OCI-LY1 (cell line): ENCODE results near the gene TRAPPC2L.

Source experiments
- H2AFZ ChIP-seq: fragments of 200-600 bp; sonication (generic), shearing (Covaris generic); 2 replicates; pipeline ENCODE4 v1.6.0; 2014; ENCODE audit warnings: antibody characterized with exemption, mild to moderate bottlenecking, low read length
- H3F3A ChIP-seq: fragments of 200-600 bp; sonication (generic), shearing (Covaris generic); 2 replicates; pipeline ENCODE4 v1.6.0; 2014; ENCODE audit warnings: mild to moderate bottlenecking, antibody characterized with exemption, low read length, moderate library complexity; ENCODE audit not compliant: insufficient read depth
- H3K27ac ChIP-seq: fragments of 200-600 bp; sonication (generic); 2 replicates; pipeline ENCODE4 v1.5.1; 2014; ENCODE audit warnings: low read length, mixed run types, mild to moderate bottlenecking, low read depth; ENCODE audit not compliant: poor library complexity, severe bottlenecking
- H3K27me3 ChIP-seq: fragments of 200-600 bp; sonication (generic); 2 replicates; pipeline ENCODE4 v1.6.0; 2014; ENCODE audit warnings: antibody characterized with exemption, mild to moderate bottlenecking, low read length, moderate library complexity; ENCODE audit not compliant: insufficient read depth
- H3K36me3 ChIP-seq: fragments of 200-600 bp; sonication (generic); 2 replicates; pipeline ENCODE4 v1.6.1; 2014; ENCODE audit warnings: mild to moderate bottlenecking, antibody characterized with exemption, low read length, moderate library complexity, mixed read lengths; ENCODE audit not compliant: insufficient read depth
- H3K4me1 ChIP-seq: fragments of 200-600 bp; sonication (generic); 2 replicates; pipeline ENCODE4 v1.5.1; 2014; ENCODE audit warnings: mild to moderate bottlenecking, low read length, moderate library complexity; ENCODE audit not compliant: insufficient read depth, severe bottlenecking
- H3K4me2 ChIP-seq: fragments of 200-600 bp; sonication (generic), shearing (Covaris generic); 2 replicates; pipeline ENCODE4 v1.6.1; 2014; ENCODE audit warnings: low read length
- H3K4me3 ChIP-seq: fragments of 200-600 bp; sonication (generic); 2 replicates; pipeline ENCODE4 v1.5.1; 2014; ENCODE audit warnings: low read length, low read depth, mild to moderate bottlenecking, mixed read lengths; ENCODE audit not compliant: poor library complexity, severe bottlenecking
- H3K79me2 ChIP-seq: fragments of 200-600 bp; shearing (Covaris generic); 2 replicates; pipeline ENCODE4 v1.6.1; 2016; ENCODE audit warnings: mixed run types, low read length, mixed read lengths; ENCODE audit not compliant: insufficient read depth
- H3K9ac ChIP-seq: fragments of 200-600 bp; sonication (generic), shearing (Covaris generic); 2 replicates; pipeline ENCODE4 v1.6.1; 2014; ENCODE audit warnings: mild to moderate bottlenecking, low read length, mixed read lengths
- H3K9me2 ChIP-seq: fragments of 200-600 bp; sonication (generic), shearing (Covaris generic); 2 replicates; pipeline ENCODE4 v1.6.1; 2014; ENCODE audit warnings: low read depth, mild to moderate bottlenecking, low read length, mixed read lengths
- H3K9me3 ChIP-seq: fragments of 200-600 bp; shearing (Covaris generic); 2 replicates; pipeline ENCODE4 v1.6.1; 2014; ENCODE audit warnings: low read length, mixed read lengths
- H4K20me1 ChIP-seq: fragments of 200-600 bp; sonication (generic), shearing (Covaris generic); 2 replicates; pipeline ENCODE4 v1.6.0; 2016; ENCODE audit warnings: mild to moderate bottlenecking, low read length; ENCODE audit not compliant: insufficient read depth
- EZH2 ChIP-seq: fragments of 200-600 bp; sonication (generic), shearing (Covaris generic); IDR thresholded peaks from 2 replicates; pipeline ENCODE4 v1.8.0; 2017; ENCODE audit warnings: borderline replicate concordance, mixed run types, mild to moderate bottlenecking, antibody characterized with exemption, low read length, moderate library complexity, mixed read lengths
- TF ChIP-seq, protein P1 (sequence below): fragments of 200-600 bp; sonication (generic), shearing (Covaris generic); IDR thresholded peaks from 2 replicates; pipeline ENCODE4 v1.5.1; 2017; ENCODE audit warnings: mild to moderate bottlenecking, antibody characterized with exemption, low read length, moderate library complexity, mixed read lengths

The TRAPPC2L gene

DNA sequence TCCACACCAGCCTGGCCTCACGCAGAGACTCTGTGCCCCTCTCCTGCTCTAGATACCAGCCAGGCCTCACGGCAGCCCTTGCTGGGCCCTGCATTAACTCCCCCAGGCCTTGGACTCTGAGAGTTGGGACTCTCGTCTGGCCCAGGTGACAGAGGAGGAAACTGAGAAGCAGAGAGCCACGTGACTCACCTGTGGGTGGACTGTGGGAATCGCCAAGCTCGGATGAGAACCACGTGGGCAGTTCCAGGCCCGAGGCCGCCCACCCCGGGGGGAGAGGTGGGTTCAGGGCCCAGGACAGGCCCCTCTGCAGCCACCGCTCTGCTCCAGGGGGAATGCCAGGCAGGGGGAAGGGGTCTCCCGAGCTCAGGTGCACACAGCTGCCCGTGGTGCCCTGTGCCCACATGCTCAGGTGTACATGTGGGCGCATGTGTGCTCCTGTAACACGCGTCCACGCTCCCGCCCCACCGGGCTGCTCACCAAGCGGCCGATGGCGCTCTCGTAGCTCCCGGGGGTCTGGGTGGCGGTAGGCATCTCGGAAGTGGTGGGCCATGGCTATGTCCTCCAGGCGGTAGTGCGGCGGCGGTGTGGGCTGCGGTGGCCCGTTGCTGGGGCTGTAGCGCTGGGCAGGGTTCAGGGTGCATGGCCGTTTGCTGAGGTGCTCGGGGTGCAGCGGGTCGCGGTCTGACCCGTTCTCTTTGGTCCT lies 27.8 kb downstream of the TRAPPC2L start:
- H2AFZ ChIP-seq, result no peak overlapping the region
- H3K27me3 ChIP-seq, result no peaks in the 10 kb centered on the region
- TF ChIP-seq EZH2, result no peak
- TF ChIP-seq, protein P1, sequence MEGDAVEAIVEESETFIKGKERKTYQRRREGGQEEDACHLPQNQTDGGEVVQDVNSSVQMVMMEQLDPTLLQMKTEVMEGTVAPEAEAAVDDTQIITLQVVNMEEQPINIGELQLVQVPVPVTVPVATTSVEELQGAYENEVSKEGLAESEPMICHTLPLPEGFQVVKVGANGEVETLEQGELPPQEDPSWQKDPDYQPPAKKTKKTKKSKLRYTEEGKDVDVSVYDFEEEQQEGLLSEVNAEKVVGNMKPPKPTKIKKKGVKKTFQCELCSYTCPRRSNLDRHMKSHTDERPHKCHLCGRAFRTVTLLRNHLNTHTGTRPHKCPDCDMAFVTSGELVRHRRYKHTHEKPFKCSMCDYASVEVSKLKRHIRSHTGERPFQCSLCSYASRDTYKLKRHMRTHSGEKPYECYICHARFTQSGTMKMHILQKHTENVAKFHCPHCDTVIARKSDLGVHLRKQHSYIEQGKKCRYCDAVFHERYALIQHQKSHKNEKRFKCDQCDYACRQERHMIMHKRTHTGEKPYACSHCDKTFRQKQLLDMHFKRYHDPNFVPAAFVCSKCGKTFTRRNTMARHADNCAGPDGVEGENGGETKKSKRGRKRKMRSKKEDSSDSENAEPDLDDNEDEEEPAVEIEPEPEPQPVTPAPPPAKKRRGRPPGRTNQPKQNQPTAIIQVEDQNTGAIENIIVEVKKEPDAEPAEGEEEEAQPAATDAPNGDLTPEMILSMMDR, result no peak
- H3K4me3 ChIP-seq, result no peak overlapping the region
- H3F3A ChIP-seq, result no peaks in the 10 kb centered on the region
- H3K36me3 ChIP-seq, result peaks cover 10% of the 10 kb centered on the region
- no peak overlapping the region for H3K27ac ChIP-seq
- H3K9ac ChIP-seq, result no peak overlapping the region
- H3K9me3 ChIP-seq, result no peaks in the 10 kb centered on the region
- H3K79me2 ChIP-seq, result no peaks in the 10 kb centered on the region
- no peaks in the 10 kb centered on the region for H3K4me1 ChIP-seq
- H3K9me2 ChIP-seq, result no peaks in the 10 kb centered on the region
- H3K4me2 ChIP-seq, result no peak overlapping the region
- no peaks in the 10 kb centered on the region for H4K20me1 ChIP-seq

DNA sequence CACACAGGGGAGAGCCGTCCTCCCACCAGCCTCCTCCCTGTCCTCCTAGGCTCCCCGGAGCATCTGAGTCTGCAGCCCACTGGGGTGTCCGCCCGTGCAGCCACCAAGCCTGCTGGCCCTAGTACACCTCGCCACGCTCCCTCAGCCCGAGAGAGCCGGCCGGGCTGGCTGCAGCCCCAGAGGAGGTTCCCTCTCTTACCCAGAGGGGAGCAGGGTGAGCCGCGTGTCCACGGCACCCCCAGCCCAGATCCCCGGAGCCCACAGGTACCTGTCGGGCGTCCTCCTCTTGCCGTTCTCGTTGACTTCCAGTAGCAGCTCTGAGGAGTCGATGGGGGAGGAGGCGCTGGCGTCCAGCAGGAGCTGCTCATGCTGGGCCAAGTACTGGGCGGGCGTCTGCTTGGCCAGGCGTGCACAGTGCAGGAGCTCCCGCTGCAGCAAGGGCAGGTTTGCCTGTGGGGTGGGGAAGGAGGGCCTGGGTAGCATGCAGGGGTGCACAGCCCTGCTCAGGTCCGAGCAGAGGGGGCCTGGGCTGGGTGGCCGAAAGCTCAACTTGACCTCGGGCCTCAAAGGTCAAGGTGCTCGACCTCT lies 28.9 kb downstream of the TRAPPC2L start:
- no peaks in the 10 kb centered on the region for H3K27me3 ChIP-seq
- H3K9me3 ChIP-seq, result no peaks in the 10 kb centered on the region
- H3K4me3 ChIP-seq, result no peak overlapping the region
- no peak overlapping the region for H3K27ac ChIP-seq
- H3K4me2 ChIP-seq, result no peak overlapping the region
- H3K79me2 ChIP-seq, result no peaks in the 10 kb centered on the region
- TF ChIP-seq EZH2, result no peak
- TF ChIP-seq, protein P1, result no peak
- no peaks in the 10 kb centered on the region for H3K4me1 ChIP-seq
- no peak overlapping the region for H2AFZ ChIP-seq
- H4K20me1 ChIP-seq, result no peaks in the 10 kb centered on the region
- H3K9me2 ChIP-seq, result no peaks in the 10 kb centered on the region
- no peak overlapping the region for H3K9ac ChIP-seq
- peaks cover 19% of the 10 kb centered on the region for H3K36me3 ChIP-seq
- H3F3A ChIP-seq, result no peaks in the 10 kb centered on the region

DNA sequence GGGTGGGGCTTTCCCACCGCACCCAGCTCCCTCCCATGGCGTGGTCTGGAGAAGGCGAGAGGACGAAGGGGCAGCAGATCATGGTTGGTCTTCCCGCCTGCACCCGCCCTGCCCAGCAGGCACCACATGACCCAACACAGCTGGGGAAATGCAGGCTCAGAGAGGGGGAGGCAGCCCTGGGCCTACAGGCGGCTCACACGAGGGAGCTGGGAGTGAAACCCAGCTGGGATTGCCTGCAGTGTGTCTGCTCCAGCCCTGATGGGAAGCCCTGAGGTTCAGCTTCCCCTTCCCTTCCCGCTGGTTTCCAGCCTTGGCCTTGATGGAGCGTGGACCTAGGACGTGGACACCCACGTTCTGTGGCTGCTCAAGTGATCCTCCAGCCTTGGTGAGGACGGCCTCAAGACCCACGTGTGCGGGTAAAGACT lies 29.5 kb downstream of the TRAPPC2L start:
- Histone ChIP-seq H4K20me1 (no peaks in the 10 kb centered on the region), H3K9me2 (no peaks in the 10 kb centered on the region), H3K9me3 (no peaks in the 10 kb centered on the region)

More for the DNA sequence above, 29.5 kb downstream of the TRAPPC2L start:
- Histone ChIP-seq H3K9ac (no peak overlapping the region), H3K4me1 (no peaks in the 10 kb centered on the region), H3K79me2 (no peaks in the 10 kb centered on the region), H3K4me2 (no peak overlapping the region), H2AFZ (no peak overlapping the region), H3K27me3 (no peaks in the 10 kb centered on the region), H3K27ac (no peak overlapping the region), H3F3A (no peaks in the 10 kb centered on the region), H3K36me3 (peaks cover 23% of the 10 kb centered on the region), H3K4me3 (no peak overlapping the region)
- TF ChIP-seq, protein P1, result no peak
- no peak for TF ChIP-seq EZH2
